HG02763 (cell line): Measurements from ENCODE around the gene ZNF689.
"Not testable (repeated sequence)": the region's sequence is repeated elsewhere in the genome, so short reads cannot be mapped to it uniquely, and the experiment has no call there.

Source experiments
- ATAC-seq: cut with Tn5 transposase; IDR thresholded peaks from one replicate; pipeline ENCODE4 v1.9.1; 2021; ENCODE audit warnings: mild to moderate bottlenecking, moderate library complexity; ENCODE audit not compliant: unreplicated experiment

ZNF689 gene

DNA sequence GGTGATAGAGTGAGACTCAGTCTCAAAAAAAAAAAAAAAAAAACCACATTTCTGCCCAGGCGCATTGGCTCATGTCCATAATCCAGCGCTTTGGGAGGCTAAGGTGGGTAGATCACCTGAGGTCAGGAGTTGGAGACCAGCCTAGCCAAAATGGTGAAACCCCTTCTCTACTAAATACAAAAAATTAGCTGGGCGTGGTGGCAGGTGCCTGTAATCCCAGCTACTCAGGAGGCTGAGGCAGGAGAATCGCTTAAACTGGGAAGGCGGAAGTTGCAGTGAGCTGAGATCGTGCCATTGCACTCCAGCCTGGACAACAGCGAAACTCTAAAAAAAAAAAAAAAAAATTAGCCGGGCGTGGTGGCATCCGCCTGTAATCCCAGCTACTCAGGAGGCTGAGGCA, 26.9 kb upstream of the ZNF689 start:
- not testable (repeated sequence) for ATAC-seq

DNA sequence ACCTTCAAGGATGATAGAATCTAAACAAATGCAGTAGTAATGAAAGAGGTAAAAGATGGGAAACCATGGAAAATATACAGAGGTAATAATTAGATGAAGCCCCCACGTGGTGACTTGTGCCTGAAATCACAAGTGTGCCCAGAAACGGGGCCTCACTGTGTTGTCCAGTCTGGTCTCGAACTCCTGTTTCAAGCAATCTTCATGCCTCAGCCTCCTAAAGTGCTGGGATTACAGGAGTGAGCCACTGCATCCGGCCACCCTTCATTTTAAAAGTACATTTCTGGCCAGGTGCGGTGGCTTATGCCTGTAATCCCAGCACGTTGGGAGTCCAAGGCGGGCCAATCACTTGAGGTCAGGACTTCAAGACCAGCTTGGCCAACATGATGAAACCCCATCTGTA, 26.4 kb upstream of the ZNF689 start:
- ATAC-seq, result no peak

DNA sequence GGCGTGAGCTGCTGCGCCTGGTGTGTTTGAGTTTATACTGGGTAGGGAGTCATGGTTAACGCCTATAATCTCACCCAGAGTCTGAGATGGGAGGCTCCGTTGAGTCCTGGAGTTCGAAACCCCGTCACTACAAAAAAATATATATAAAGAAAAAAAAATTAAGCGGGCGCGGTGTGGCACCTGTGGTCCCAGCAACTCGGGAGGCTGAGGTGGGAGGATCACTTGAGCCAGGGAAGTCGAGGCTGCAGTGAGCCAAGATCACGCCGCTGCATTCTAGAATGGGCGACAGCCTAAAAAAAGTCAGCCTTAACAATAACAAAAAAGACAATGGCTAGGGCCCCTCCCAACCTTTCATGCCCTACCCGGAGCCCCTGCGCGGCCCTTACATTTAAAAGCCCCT, 23.3 kb upstream of the ZNF689 start:
- no peak for ATAC-seq

DNA sequence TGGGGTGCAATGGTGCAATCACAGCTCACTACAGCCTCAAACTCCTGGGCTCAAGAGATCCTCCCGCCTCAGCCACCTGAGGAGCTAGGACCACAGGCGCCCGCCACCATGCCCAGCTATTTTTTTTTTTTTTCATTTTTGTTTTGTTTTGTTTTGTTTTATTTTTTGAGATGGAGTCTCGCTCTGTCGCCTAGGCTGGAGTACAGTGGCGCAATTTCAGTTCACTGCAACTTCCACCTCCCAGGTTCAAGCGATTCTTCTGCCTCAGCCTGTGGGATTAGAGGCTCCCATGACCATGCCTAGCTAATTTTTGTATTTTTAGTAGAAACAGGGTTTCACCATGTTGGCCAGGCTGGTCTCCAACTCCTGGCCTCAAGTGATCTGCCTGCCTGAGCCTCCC, 22.3 kb upstream of the ZNF689 start:
- ATAC-seq, result not testable (repeated sequence)

DNA sequence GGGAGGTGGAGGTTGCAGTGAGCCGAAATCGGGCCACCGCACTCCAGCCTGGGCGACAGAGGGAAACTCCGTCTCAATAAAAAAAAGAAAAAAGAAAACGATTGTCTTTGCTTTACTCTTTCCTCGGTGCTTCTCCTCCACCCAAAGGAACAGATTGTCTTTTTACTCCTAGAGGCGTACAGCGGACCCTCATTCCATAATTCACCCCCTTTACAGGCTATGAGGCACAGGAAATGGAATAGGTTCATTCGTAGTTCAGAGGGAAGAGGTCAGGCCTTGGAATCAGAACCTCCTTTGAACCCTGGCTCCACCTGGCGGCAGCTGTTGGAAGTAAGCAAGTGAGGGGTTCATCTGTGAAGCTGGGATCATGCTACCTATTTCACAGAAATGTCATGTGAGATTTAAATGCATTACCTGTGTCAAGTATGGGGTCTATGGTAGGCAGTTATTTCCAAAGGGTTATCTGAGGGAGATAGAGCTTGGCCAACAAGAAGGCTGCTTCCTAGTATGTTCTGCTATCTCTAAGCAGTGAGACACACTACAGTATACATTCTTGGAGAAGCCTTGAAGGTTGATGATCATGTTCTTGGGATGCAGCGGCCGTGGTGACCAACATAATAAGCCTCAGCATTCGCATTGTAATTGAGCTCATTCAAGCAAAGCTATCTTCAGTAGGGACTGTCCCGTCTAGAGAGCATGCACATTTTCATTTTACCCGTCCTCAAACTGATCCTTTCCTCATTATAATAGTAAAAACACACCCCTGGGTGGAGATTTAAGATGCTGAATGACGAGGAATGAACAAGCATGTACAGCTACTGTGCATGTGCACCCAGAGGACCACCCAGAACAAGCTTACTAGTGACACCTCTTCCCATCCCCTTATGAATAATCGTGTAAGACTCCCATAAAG, 18.7 kb upstream of the ZNF689 start:
- ATAC-seq, result no peak

DNA sequence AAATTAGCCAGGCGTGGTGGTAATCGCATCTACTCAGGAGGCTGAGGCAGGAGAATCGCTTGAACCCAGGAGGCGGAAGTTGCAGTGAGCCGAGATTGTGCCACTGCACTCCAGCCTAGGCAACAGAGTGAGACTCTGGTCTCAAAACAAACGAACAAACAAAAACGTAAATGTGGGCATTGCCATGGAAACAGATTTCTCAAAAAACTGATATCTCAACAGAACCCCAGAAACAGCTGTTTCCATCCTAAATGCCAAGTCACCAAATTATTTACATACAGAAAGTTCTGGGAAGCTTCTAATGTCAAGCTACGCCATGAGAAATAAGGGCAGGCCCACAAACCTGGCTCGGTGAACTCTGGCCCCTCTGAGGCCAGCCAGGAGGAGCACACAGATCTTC, 16.0 kb upstream of the ZNF689 start:
- no peak for ATAC-seq

DNA sequence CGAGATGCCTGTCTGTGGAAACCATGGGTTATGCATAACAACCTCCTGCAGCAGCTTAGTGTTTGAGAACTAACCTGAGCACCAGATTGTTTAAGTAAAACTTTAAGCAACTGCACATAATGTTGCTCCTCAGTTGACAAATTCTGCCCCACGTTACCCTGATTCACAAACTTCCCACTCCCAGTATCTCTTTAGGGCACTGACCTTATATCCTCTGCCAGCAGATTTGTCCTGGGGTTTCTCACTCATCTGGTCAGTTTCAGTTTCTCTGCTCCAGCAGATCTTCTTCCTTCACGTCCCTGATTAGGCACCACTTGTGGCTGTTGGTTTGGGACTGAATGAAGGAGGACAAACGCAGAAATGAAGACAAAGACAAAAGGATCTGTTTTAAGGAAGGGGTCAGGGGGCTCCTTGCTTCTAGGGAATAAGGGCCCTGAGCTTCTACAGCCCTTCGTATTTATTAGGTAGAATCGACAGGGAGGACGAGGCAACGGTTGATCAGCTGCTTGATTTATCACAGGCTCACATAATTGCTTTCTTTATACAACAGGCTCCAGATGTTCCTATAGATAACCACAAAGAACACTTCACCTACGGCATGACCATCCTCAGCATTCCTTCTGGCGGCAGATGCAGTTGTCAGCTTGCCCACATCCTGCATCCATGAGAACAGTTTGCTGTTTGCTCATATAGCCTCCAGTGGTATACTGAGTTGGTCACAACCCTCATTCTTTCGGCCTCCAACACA, 13.5 kb upstream of the ZNF689 start:
- no peak for ATAC-seq

DNA sequence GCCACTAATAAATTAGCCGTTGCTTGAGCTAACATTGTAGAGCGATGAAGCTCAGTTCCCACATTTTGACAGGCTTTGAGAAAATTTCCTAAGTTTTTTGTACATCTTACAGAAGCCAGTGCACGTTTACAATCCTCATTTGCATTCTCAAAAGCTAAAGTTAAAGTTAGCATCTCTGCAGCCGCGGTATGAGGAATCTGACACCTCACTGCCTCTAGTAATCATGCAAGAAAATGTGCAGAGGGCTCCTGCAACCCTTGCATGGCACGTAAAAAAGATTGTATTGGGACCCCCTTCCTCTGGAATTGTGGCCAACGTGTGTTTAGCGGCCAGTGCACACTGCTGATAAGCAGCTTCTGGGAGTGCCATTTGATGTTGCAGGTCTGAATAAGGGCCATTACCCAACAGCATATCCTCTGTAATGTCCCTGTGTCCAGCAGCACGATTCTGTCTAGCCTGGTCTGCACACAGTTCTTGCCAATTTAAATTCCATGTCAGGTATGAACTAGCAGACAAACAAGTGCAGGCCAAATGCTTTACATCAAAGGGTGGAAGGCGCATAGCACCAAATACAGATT, 12.4 kb upstream of the ZNF689 start:
- ATAC-seq, result no peak

DNA sequence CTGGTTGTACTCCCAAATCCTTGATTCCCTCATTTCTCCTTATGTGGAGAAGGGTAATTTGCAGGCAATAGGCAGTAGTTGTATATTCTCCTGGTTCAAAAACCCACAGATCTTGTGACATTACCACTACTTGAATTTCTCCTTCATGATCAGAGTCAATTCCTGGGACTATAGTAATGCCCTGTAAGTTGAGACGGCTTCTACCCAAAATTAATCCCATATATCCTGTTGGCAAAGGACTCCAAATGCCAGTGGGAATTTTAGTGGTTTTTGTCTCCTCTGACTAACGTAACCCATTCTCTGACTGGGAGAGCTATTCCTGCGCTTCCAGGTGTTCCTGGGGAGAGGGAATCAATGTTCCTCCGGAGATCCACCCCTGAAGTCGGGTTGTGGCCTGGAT, 11.6 kb upstream of the ZNF689 start:
- no peak for ATAC-seq

DNA sequence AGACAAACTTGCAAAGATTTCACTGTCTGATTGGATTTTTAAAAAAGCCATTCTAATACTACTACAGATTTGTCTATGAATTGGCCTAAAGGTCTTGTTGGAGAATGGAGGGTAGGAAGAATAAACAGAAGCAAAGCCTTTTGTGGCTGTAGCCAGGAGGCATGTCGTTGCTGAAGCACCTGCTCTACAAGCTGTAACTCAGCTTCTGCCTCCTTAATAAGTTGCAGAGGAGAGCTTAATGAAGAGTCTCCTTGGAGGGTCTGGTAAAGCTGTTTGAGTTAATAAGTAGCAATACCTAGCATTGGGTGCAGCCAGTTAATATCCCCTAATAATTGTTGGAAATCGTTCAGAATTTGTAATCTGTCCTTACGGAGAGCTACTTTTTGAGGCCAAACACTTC, 10.0 kb upstream of the ZNF689 start:
- ATAC-seq, result no peak

DNA sequence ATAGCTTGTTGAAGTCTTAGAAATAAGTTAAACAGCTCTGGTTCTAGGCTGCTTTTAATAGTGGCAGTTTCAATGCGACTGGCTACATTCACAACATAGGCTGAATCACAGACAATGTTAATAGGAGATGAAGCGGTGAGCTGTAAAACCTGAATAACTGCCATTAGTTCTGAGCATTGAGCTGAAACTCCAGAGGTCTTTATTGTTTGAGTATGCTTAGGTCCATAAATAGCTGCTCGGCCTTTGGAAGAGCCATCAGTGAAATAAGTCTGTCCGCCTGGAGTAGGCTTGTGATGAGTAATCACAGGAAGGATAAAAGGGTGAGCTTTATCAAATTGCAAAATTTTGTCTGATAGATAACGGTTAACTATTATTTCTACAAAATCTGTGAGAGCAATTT, 9.4 kb upstream of the ZNF689 start:
- no peak for ATAC-seq

DNA sequence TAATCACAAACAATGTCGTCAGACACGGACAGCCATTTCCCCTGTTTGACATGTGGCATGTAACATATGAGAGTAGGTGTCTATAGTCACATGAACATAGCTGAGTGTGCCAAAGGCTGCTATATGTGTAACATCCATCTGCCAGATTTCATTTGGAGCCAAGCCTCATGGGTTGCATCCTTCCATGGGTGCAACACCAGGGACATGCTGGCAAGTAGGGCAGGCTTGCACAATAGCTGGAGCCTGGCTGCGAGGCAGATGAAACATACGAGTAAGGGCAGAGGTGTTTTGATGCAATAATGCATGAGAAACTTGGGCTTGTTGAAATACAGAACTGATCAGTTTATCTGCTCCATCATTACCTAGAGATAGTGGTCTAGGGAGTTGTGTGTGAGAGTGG, 9.0 kb upstream of the ZNF689 start:
- ATAC-seq, result no peak

DNA sequence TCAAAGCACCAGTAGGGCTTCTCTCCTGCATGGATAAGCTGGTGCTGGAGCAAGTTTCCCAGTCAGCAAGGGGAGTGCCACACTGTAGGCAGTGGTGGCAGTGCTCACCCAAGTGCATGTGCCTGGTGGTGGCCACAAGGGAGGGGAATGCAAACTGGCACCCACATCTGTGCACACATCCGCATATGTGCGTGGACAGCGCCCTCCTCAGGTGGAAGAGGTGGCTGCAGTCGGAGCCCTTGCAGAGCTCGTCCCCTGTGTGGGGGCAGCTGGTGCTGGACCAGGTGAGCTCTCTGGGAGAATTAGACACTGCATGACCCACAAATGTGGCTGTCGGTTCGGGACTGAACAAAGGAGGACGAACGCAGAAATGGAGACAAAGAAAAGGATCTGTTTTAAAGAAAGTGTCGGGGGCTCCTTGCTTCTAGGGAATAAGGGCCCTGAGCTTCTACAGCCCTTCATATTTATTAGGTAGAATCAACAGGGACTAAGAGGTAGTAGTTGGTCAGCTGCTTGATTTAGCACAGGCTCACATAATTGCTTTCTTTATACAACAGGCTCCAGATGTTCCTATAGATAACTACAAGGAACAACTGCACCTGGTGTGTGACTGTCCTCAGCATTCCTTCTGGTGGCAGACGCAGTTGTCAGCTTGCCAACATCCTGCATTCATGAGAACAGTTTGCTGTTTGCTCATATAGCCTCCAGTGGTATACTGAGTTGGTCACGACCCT, 5.3 kb upstream of the ZNF689 start:
- no peak for ATAC-seq

DNA sequence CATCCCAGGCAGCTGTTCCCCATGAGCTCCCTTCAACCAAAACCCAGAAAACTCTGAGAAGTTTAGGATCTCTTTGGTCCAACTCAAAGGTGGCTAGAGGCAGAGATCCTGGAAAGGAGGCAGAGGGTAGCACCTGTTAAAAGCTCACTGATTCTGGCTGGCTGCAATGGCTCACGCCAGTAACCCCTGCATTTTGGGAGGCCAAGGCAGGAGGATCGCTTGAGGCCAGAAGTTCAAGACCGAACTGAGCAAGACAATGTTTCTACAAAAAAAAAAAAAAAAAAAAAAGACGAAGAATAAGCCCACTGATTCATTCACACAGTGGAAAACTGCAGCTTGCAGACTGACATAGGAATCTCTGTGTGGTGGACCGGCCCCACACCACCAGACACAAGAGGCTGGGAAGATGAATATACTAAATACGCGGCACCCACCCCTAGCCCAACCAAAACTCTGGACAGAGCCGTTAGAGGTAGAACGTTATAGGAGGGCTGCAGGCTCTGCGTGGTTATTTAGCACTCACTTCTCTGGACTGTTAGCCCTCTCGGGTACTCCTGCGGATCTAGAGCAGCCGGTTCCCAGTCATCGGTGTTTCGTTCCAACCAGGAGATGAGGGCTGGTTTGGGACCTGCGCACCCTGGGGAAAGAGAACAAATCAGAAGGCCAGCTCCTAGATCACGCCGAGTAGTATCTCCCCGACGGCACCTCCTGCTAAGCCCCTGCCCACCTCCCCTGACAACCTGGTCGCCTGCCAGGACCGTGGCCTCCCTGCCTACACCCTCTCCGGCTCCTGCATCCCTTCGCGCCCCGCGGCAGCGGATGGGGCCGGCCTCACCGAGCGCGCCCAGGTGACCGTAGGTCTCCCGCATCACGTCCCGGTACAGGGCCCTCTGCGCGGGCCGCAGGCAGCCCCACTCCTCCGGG, 925 bp downstream of the ZNF689 start:
- ATAC-seq, result peak; percentile 19

DNA sequence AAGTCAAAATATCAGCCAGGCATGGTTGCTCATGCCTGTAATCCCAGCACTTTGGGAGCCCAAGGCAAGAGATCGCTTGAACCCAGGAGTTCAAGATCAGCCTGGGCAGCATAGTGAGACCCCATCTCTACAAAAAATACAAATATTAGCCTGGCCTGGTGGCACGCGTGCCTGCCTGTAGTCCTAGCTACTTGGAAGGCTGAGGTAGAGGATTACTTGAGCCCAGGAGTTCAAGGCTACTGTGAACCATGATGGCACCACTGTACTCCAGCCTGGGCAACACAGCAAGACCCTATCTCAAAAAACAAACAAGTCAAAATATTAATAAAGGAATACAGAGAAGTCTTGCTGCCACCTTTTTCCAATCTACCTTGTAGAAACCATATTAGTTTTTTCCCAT, 4.2 kb downstream of the ZNF689 start:
- ATAC-seq, result no peak

DNA sequence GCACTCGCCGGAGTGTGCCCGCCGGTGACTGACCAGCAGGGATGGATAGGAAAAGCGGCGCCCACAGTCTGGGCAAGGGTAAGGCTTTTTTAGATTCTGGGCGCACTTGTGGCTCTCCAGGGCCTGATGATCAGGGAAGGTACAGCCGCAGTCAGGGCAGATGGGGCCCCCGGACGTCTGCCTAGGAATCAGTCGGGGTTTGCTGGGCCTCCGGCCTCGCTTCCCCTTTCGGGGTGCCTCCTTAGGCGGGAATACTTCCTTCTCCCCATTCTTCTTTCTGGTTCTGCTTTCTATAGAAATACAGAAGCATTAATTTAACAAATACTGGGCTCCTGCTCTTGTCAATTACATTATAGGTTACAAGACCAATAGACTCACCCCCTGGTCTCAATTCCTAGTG, 5.0 kb downstream of the ZNF689 start:
- ATAC-seq, result no peak

DNA sequence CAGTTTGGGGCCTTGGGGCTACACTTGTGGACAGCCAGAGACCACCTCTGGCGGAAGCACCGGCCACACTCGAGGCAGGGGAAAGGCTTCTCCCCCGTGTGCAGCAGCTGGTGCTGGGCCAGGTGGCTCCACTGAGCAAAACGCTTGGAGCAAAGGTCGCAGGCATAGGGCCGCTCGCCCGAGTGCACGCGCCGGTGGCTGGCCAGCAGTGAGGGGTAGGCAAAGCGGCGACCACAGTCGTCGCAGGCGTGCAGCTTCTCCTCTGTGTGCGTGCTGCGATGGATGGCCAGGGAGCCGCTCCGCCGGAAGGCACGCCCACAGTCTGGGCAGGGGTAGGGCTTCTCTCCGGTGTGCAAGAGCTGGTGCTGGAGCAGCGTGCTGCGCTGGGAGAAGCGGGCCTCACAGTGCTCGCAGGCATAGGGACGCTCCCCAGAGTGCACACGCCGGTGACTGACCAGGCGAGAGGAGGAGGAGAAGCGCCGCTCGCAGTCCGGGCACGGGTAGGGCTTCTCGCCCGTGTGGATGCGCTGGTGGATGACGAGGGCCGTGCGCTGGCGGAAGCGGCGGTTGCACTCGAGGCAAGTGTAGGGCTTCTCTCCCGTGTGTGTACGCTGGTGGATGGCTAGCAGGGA, 5.8 kb downstream of the ZNF689 start:
- ATAC-seq, result no peak

DNA sequence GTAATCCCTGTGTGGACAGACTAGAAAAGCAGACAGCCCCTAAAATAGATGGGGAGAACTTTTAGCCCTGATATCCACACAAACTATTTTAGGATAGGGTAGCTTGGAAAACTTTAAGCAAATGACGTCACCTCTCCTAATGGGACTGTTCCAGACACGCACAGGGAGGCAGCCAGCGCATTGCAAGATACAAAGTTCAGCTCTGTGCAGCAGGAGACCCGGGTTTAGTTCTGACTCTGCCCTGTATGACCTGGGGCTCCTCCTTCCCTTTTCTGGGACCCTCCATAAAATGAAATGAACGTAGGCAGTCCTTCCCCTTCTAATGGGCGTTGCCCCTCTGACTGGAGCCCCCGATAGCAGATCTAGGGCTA, 6.3 kb downstream of the ZNF689 start:
- no peak for ATAC-seq

DNA sequence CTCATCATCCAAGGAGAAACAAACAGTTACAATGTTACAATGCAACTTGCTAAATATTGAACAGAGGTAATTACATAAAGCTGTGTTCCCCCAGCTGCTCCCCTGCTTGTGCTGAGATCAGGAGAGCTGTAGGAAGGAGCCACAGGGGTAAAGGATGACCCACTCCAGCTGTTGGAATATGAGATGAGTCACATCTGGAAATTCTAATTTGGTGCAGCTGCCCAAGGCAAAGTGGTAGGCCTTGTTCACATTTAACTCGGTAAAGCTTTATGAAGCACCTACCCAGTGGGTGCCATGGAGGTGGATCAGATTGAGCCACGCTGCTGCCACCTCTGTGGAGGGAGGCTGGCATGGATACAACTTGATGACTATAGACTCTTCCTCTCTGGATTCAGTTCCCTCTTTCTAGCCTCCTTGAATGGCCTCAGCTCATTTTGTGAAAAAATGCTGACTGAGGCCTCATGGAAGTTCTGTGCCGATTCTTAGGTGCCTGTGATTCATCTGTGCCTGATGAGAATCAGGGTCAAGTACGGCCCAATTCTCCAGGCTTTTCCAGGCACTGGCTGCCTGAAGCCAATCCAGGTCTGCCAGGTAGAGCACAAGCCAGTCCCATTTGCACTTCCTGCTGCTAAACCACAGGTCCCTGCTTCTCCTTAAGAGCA, 7.4 kb downstream of the ZNF689 start:
- ATAC-seq, result no peak
